ENCODE results near the gene CPLANE1.

Gene CPLANE1

GRCh38 chr5:37064442-37064841, 184.7 kb downstream of the CPLANE1 start:
- DNase-seq (ENCODE audit: low spot score) = no peak

GRCh38 chr5:37063739-37064138, 185.4 kb downstream of the CPLANE1 start:
- no peak for DNase-seq (ENCODE audit: low spot score)

GRCh38 chr5:37060030-37060429, 189.1 kb downstream of the CPLANE1 start:
- DNase-seq (ENCODE audit: low spot score) = no peak

GRCh38 chr5:37056762-37057161, 192.4 kb downstream of the CPLANE1 start:
- DNase-seq (ENCODE audit: low spot score) = no peak
